HG03469 (cell line): Measurements from ENCODE around the gene PARVB.

ENCODE experiments used
- ATAC-seq: cut with Tn5 transposase; IDR thresholded peaks from one replicate; pipeline ENCODE4 v1.9.1; 2021; ENCODE audit warnings: mild to moderate bottlenecking, moderate library complexity, moderate number of reproducible peaks; ENCODE audit not compliant: unreplicated experiment

Gene PARVB

DNA sequence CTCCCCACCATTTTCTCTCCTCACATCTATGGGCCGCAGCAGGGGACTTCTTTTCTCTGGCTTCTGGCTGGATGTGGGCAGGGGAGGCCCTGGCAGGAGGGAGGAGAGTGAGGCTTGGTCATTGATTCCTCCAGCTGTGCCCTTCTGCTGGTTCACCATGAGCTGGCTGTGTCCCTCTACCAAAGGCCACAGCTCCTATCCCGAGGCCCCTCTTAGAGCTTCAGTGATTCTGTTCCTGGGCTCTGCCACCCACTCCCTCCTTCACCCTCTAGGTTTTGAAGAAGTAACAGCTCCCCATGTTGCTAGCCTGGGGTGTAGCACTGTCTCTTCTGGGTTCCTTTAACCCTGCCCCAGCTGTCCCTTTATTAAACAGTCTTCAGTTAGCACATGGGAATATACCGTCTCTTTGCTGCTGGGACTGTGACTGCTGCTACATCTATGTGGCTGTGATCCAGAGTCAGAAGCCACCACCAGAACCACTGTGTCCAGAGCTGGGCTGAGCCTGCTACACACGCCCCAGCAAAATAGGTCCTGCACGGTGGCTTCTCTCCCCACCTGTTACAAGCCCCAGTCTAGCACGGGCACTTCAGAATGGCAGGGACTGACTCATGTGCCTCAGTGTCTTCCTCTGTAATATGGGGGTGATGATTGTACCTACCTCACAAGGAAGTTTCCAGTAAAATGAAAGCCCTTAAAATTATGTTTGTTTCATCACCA is 156.0 kb downstream of the PARVB start:
- no peak for ATAC-seq

GRCh38 chr22:44180706-44181032 is 156.6 kb downstream of the PARVB start, which contains the start of gene PARVG:
PARVG (plus strand) TSS chr22:44180925; CDS start chr22:44183330, 2,405 bp downstream.
- ATAC-seq = peak; percentile 54

DNA sequence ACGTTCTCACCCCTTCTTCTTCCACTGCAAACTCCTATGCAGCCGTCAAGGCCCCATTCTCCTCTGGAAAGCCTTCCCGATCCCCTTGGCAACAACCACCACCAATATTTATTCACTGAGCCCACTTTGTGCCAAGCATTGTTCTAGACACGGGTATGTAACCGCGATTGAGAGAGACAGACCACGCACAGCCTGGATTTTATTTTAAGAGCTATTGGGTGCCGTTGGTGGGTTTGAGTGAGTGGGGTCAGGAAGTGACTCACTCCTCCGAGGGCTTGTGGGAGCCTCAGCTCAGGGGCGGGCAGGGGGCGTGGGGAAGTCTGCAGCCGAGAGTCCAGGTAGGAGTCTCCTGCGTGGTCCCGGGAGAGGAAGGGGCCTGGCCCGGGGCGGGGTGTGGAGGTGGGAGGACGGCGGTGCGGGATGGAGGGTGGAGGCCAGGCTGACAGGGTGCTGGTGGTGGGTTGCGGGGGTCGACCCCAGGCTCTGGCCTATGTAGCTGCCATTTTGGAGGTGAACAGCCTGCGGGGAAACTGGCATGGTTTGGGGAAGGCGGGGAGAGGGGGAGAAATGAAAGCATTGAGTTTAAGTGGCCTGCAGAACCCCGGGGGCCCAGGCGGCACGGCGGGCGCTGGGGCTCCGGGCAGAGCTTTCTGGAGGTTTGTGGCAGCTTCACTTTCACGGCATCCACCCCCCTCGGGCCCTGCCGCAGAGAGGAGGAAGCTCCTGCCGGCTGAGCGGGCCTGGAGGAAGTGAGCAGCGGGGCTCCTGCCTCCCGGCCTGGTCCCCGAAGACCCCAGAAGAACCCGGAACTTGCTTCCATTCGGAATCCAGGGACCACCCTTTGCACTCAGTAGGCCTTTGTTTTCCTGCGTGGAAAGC is 157.2 kb downstream of the PARVB start:
- ATAC-seq = no peak

DNA sequence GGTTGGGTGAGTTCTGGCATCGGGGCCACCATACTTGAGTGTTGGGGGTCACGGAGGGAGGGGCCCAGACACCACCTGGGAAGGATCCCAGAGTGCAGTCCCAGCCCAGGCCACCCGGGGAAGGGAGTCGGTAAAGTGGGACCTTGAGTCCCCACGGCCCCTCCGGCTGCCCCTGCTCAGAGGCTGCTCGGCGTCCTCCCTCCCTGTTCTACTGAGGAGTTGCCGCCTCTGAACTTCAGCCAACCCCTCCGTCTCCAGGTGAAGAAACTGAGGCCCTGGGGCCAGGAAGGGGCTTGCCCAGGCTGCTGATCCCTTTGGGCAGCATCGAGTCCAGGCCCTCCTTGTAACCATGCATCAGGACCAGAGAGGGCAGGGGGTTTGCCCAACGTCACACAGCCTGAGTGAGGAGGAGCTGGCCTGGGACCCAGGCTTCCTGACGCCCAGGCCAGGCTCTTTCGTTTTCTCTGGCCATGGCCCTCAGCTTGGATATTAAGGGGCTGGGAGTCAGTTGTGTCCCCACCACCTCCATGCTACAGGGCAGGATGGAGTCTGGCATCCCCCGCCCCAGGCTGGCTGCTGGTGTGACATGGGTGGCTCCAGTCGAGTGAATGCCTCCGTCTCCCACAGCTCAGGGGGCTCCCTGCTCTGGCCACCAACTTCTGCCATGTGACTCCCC is 157.9 kb downstream of the PARVB start:
- ATAC-seq = no peak

DNA sequence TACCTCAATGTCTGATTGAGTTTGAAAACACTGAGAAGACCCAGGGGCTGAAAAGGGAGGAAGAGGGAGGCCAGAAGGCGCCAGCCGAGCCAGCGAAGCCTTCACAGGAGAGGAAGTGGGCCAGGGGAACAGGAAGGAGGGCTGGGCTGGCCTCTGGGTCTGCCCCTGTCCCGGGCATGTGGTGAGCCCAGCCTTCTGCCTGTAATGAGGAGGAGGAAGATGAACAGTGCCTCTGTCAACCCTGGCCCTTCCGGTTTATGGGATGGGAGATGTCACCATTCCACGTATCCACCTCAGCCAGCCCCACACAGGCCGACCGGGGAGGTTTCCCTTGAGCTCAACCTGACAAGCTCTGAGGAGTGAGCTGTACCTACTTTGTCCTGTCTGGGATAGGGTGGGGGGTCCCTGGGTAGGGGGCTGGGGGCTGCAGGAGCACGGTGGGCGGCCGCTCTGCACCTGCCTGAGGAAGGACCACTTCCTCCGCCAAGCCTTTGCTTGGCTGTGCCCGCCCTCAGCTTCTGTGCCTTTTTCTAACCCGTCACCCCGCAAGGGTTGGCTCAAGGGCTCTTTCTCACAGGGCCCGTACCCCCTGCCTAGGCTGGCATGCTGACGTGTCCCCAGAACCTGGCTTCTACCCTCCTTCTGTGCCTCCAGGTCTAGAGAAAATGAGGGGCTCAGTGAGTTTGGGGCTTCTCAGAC is 158.6 kb downstream of the PARVB start:
- no peak for ATAC-seq

DNA sequence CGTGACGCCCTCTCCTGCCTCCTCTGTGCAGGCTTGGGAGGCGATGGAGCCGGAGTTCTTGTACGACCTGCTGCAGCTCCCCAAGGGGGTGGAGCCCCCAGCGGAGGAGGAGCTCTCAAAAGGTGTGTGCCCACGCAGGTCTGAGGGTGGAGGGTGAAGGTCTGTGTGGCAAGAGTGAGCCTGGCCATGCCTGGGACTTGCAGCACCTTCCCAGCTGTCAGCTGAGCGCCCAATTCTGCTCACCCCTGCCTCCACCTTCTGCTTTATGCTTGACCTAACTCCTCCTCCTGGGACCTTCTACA is 159.1 kb downstream of the PARVB start:
- no peak for ATAC-seq

DNA sequence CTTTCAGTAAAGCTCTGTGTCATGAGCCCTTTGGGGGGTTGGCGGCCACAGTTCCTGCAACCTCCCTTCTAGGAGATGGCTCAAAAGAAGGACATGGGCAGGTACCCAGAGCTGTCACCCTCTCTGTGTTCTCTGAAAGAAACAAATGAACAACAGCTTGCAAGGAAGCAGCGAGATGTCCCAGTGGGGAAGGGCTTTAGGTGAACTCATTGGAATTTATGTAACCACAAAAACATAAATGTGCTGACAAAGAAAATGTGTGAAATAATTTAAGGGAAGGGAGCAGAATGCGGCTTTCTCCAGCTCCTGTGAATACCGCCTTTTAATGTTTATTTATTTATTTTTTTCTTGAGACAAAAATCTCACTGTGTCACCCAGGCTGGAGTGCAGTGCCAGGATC is 159.9 kb downstream of the PARVB start:
- ATAC-seq = no peak

GRCh38 chr22:44185237-44186120 is 161.4 kb downstream of the PARVB start:
- no peak for ATAC-seq

- ATAC-seq = no peak
These were observed 162.0 kb downstream of the PARVB start for GRCh38 chr22:44186121-44186510.

- no peak for ATAC-seq
These were observed 162.6 kb downstream of the PARVB start for GRCh38 chr22:44186737-44187136.

DNA sequence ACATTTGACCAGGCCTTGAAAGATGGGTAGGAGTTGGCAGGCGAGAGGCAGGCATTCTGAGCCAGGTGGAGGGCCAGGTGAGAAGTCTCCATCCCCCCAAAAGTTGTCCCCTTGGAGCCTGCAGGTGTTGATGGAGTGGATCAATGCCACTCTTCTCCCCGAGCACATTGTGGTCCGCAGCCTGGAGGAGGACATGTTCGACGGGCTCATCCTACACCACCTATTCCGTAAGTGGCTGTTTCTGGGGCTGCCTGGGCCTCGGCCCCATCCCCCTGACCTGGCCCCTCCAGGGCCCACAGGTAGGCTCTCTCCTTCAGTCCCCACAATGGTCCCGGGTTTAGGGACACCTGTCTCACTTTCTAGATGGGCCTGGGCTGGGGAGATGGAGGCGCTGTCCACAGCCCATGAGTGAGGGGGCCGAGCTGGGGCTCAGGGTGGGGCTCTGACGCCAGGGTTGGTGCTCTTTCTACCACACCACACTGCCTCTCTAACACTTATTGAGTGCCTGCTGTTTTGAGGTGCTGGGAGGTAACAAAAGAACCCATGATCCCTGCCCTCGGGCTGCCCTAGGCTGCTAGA is 163.6 kb downstream of the PARVB start:
- no peak for ATAC-seq

- ATAC-seq = no peak
These were observed 164.2 kb downstream of the PARVB start for GRCh38 chr22:44188316-44188715.

- ATAC-seq = no peak
These were observed 165.0 kb downstream of the PARVB start for GRCh38 chr22:44188986-44189630.

DNA sequence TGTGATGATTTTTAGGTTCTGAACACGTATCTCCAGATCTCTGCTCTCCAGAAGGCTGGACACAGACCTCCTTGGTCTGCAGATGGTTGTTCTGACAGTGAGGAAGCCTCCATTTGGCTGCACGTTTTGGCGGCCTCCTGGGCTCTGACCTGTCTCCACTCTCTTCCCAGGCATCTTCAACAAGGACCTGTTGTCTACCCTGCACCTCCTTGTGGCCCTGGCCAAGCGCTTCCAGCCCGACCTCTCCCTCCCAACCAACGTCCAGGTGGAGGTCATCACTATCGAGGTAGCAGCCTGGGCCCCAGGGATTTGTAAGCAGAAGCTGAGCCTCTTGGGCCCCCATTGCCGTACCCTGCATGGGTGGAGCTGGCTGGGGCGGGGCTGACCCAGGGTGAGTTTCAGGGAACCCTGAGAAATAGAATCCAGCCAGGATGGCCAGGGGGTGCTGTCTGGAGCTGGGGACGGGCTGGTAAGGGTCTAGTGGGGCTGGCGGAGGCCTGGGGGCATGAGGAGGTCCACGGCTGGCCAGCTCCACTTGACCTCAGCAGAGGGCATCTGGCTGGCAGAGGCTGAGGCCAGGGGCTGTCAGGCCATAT is 166.4 kb downstream of the PARVB start:
- no peak for ATAC-seq

- no peak for ATAC-seq
These were observed 166.9 kb downstream of the PARVB start for GRCh38 chr22:44191036-44191454.

DNA sequence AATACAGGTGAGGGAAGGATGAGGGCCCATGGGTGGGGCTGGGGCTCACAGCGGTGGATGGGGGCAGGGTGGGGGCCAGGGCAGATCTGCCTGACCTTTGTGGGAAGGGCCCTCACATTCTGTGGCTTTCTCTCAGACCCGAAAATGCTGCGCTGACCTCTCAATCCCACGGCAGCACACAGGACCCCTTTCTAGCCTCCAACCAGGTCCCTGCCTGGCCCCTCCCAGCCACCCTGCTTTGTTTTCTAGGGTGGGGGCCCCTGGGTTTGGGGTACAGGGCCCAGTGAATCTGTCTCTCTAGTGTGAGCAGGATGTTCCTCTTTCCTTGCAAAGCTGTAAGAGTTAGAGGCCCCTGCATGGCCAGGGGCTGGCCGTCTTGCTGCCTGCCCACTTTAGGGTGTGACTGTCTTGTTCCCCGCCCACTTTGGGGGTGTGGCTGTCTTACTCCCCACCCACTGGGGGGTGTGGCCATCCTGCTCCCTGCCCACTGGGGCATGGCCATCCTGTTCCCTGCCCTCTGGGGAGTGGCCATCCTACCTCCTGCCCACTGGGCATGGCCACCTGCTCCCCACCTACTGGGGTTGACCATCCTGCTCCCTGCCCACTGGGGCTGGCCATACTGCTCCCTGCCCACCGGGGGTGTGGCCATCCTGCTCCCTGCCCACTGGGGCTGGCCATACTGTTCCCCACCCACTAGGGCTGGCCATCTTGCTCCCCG is 168.2 kb downstream of the PARVB start:
- ATAC-seq = no peak

- ATAC-seq = no peak
These were observed 168.9 kb downstream of the PARVB start for GRCh38 chr22:44192816-44193534.

DNA sequence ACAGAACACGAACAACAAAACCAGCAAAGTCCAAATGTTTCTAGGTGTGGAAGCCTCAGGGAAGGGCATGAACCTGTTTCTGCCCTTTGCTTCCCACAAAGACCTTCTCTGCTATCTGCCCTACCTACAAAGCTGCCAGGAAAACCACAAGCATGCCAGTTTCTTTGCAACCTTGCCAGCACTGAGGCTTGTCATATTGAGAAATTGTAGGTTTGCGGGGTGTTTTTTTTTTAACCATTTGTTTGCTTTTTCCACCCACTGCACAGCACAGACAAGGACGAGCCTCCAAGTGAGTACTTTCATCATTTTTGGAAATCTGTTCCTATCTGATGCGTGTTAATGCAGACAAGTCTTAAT is 169.4 kb downstream of the PARVB start:
- ATAC-seq = no peak
